ENCODE measurements around the gene ARHGEF26. TPM values are rescaled to one million over a fixed set of nuclear protein-coding genes. Genes with fewer than 3 reads are reported as not detected.

The ARHGEF26 gene
- total RNA-seq, 1 experiment from 2014 or later: 7.2 TPM

- Histone ChIP-seq H3K36me3 (ENCODE audit: control insufficient read depth in 1 of 2, insufficient read depth in 2 of 2, low read length in 2 of 2) (peaks cover 0 to 4% of the 10 kb centered on the region in 2 experiments; a peak in 3 of 4 replicates), H4K20me1 (ENCODE audit: insufficient read depth) (no peaks in the 10 kb centered on the region), H3K9me3 (ENCODE audit: control insufficient read depth in 1 of 2, insufficient read depth in 1 of 2, low read depth in 1 of 2, low read length in 2 of 2) (no peaks in the 10 kb centered on the region), H3K79me2 (ENCODE audit: insufficient read depth, low read length) (peaks cover 9% of the 10 kb centered on the region), H3K9me2 (ENCODE audit: insufficient read depth) (no peaks in the 10 kb centered on the region), H3K4me3 (replicated peaks in 1 of 2; ENCODE audit: low read depth in 1 of 2, low read length in 2 of 2) (no peak overlapping the region), H3K9ac (ENCODE audit: low read length) (no peak overlapping the region), H3K27me3 (ENCODE audit: insufficient read depth, low read length) (no peaks in the 10 kb centered on the region), H3K4me2 (ENCODE audit: low read length) (no peak overlapping the region), H2AFZ (ENCODE audit: low read depth, low read length, poor library complexity, severe bottlenecking) (no peak overlapping the region), H3K4me1 (ENCODE audit: control insufficient read depth in 1 of 2, insufficient read depth in 2 of 2, low read length in 2 of 2) (no peaks in the 10 kb centered on the region), H3K27ac (ENCODE audit: low read depth, low read length) (no peak overlapping the region)
- no peak for ATAC-seq
- intact Hi-C loops (cut with micrococcal nuclease): no loop called here
- BruUV-seq (replicated peaks): no TSS peak
- POLR2A ChIA-PET: interaction anchor here (1.4 kb wide), 1 partner anchor 10 kb away, joined by 4 read pairs; the partner anchor contains the start of gene ARHGEF26
- CTCF ChIA-PET: no interaction called here
- no peak for DNase-seq (ENCODE audit: low read depth, low spot score)
- RAD21 ChIA-PET (ENCODE audit: low non-redundant PET in 1 of 2, low total read pairs in 2 of 2, uncharacterized antibody in 2 of 2, unreplicated experiment in 2 of 2): no interaction called here
- no peak for TF ChIP-seq YY1 (IDR thresholded peaks at IDR 0.05; ENCODE audit: extremely low read depth, insufficient replicate concordance, low read depth, low read length)
- no peak for TF ChIP-seq ZFX (IDR thresholded peaks at IDR 0.05)
- TF ChIP-seq POLR2A (IDR thresholded peaks at IDR 0.05; ENCODE audit: borderline replicate concordance, extremely low read depth, insufficient read depth, insufficient read length): no peak
- no peak for TF ChIP-seq ELF1 (IDR thresholded peaks at IDR 0.05; ENCODE audit: borderline replicate concordance, low read depth)
- TF ChIP-seq RAD21 (IDR thresholded peaks at IDR 0.05; ENCODE audit: low read depth): no peak
- TF ChIP-seq EZH2phosphoT487 (IDR thresholded peaks at IDR 0.05; ENCODE audit: borderline replicate concordance): no peak
- no peak for TF ChIP-seq MAX (IDR thresholded peaks at IDR 0.05)
- TF ChIP-seq ATF3 (IDR thresholded peaks at IDR 0.05): no peak
- no peak for TF ChIP-seq TCF7L2 (IDR thresholded peaks at IDR 0.05; ENCODE audit: borderline replicate concordance, extremely low read depth, insufficient read depth, insufficient read length)
- TF ChIP-seq CTCF (IDR thresholded peaks at IDR 0.05 in 2 of 3, conservative IDR thresholded peaks at IDR 0.05 in 1 of 3; ENCODE audit: borderline replicate concordance in 1 of 3, insufficient read depth in 1 of 3, low read depth in 2 of 3, low read length in 2 of 3): no peak
- no peak for TF ChIP-seq ZNF274 (IDR thresholded peaks at IDR 0.05; ENCODE audit: low read depth, low read length)
- no peak for TF ChIP-seq ZBTB33 (IDR thresholded peaks at IDR 0.05; ENCODE audit: extremely low read depth, insufficient replicate concordance, low read length)
- no peak for TF ChIP-seq SP1 (IDR thresholded peaks at IDR 0.05; ENCODE audit: low read depth)
These were observed 9.3 kb downstream of the ARHGEF26 start for GRCh38 chr3:154130540-154130939.

All from HCT116 (cell line).